Jurkat, Clone E6-1 (cell line): Measurements from ENCODE around the gene OR5C1. TPM values are rescaled to one million over a fixed set of nuclear protein-coding genes. Genes with fewer than 3 reads are reported as not detected.

ENCODE experiments used
- DNase-seq: peaks from one replicate; pipeline ENCODE4 v3.0.0-alpha.2; 2011; ENCODE audit warnings: low read depth, low spot score
- H3K4me3 ChIP-seq: 2 replicates; pipeline ENCODE4 v1.5.1; 2011; ENCODE audit warnings: mild to moderate bottlenecking, low read length, control low read depth, moderate library complexity
- polyA plus RNA-seq: library from polyadenylated mRNA; unstranded; fragments of >200 nt; gene quantifications from one replicate; pipeline ENCODE4 v1.2.1, GENCODE V29; 2012; ENCODE audit warnings: missing spikeins; ENCODE audit not compliant: insufficient read length, insufficient read depth

OR5C1 gene
- not detected for polyA plus RNA-seq

GRCh38 chr9:122788831-122789230, at the start of gene OR5C1:
TSS of gene OR5C1 (plus strand) at chr9:122788933. CDS start at chr9:122788933, 0 bp downstream.
- H3K4me3 ChIP-seq: no peak within 1 kb of the TSS
- no peak for DNase-seq

- DNase-seq: no peak
- H3K4me3 ChIP-seq: no peak within 1 kb of the TSS
These were observed 46.7 kb upstream of the OR5C1 start, which contains the start of gene OR1L6 for GRCh38 chr9:122742003-122742402. TSS of gene OR1L6 (plus strand) at chr9:122742303. CDS start at chr9:122749848, 7,545 bp downstream.

- no peak overlapping the region for H3K4me3 ChIP-seq
- DNase-seq: no peak
These were observed 33.9 kb upstream of the OR5C1 start for GRCh38 chr9:122754825-122755224.

- DNase-seq: no peak
These were observed 20.9 kb upstream of the OR5C1 start for GRCh38 chr9:122767817-122768216.

GRCh38 chr9:122777052-122777451, 11.7 kb upstream of the OR5C1 start:
- DNase-seq: no peak
- no peak overlapping the region for H3K4me3 ChIP-seq

More at GRCh38 chr9:122767817-122768216, 20.9 kb upstream of the OR5C1 start:
- H3K4me3 ChIP-seq: no peak overlapping the region

- H3K4me3 ChIP-seq: no peak overlapping the region
- DNase-seq: no peak
These were observed 10.7 kb upstream of the OR5C1 start for GRCh38 chr9:122777935-122778627.

GRCh38 chr9:122779181-122779580, 9.6 kb upstream of the OR5C1 start:
- DNase-seq: no peak
- no peak overlapping the region for H3K4me3 ChIP-seq

- DNase-seq: no peak
- no peak overlapping the region for H3K4me3 ChIP-seq
These were observed 8.7 kb upstream of the OR5C1 start for GRCh38 chr9:122780026-122780425.

- no peak overlapping the region for H3K4me3 ChIP-seq
- DNase-seq: no peak
These were observed 7.1 kb upstream of the OR5C1 start for GRCh38 chr9:122781671-122782070.

GRCh38 chr9:122785269-122785668, 3.5 kb upstream of the OR5C1 start:
- DNase-seq: no peak
- H3K4me3 ChIP-seq: no peak overlapping the region

GRCh38 chr9:122786338-122786737, 2.4 kb upstream of the OR5C1 start:
- DNase-seq: no peak
- H3K4me3 ChIP-seq: no peak overlapping the region

- DNase-seq: no peak
- H3K4me3 ChIP-seq: no peak overlapping the region
These were observed 718 bp downstream of the OR5C1 start for GRCh38 chr9:122789256-122790046.

GRCh38 chr9:122791872-122792669, 3.3 kb downstream of the OR5C1 start:
- no peak for DNase-seq
- H3K4me3 ChIP-seq: no peak overlapping the region

GRCh38 chr9:122797316-122798063, 8.8 kb downstream of the OR5C1 start:
- H3K4me3 ChIP-seq: no peak overlapping the region
- no peak for DNase-seq

GRCh38 chr9:122800066-122801060, 11.6 kb downstream of the OR5C1 start, which contains the start of gene OR1K1:
TSS of gene OR1K1 (plus strand) at chr9:122800123. CDS start at chr9:122800123, 0 bp downstream.
- DNase-seq: no peak
- no peak within 1 kb of the TSS for H3K4me3 ChIP-seq

- no peak for DNase-seq
- H3K4me3 ChIP-seq: no peak overlapping the region
These were observed 17.9 kb downstream of the OR5C1 start for GRCh38 chr9:122806661-122807060.

GRCh38 chr9:122807271-122807900, 18.7 kb downstream of the OR5C1 start:
- peak; percentile 24 for DNase-seq
- no peak overlapping the region for H3K4me3 ChIP-seq
